ENCODE results near the gene CYB561D2.

Gene CYB561D2

GRCh38 chr3:50316657-50317242 lies 33.9 kb upstream of the CYB561D2 start:
- TF ChIP-seq, protein P1, sequence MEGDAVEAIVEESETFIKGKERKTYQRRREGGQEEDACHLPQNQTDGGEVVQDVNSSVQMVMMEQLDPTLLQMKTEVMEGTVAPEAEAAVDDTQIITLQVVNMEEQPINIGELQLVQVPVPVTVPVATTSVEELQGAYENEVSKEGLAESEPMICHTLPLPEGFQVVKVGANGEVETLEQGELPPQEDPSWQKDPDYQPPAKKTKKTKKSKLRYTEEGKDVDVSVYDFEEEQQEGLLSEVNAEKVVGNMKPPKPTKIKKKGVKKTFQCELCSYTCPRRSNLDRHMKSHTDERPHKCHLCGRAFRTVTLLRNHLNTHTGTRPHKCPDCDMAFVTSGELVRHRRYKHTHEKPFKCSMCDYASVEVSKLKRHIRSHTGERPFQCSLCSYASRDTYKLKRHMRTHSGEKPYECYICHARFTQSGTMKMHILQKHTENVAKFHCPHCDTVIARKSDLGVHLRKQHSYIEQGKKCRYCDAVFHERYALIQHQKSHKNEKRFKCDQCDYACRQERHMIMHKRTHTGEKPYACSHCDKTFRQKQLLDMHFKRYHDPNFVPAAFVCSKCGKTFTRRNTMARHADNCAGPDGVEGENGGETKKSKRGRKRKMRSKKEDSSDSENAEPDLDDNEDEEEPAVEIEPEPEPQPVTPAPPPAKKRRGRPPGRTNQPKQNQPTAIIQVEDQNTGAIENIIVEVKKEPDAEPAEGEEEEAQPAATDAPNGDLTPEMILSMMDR (IDR thresholded peaks at IDR 0.05; ENCODE audit: low read depth, low read length, poor library complexity, severe bottlenecking): no peak
- TF ChIP-seq EZH2phosphoT487 (IDR thresholded peaks at IDR 0.05; ENCODE audit: borderline replicate concordance, low read length): no peak

GRCh38 chr3:50317300-50317699 lies 33.4 kb upstream of the CYB561D2 start:
- Histone ChIP-seq H3K4me3 (ENCODE audit: low read length) (no peak overlapping the region), H3K9me2 (replicated peaks; ENCODE audit: control insufficient read depth, low read length) (no peaks in the 10 kb centered on the region)

More at GRCh38 chr3:50316657-50317242, 33.9 kb upstream of the CYB561D2 start:
- H3K4me3 ChIP-seq (ENCODE audit: low read length): no peak overlapping the region
- no peaks in the 10 kb centered on the region for H4K20me1 ChIP-seq (ENCODE audit: control insufficient read depth, insufficient read depth, low read depth, low read length)
- H3K4me1 ChIP-seq (ENCODE audit: control insufficient read depth, low read length): peaks cover 17% of the 10 kb centered on the region
- no peaks in the 10 kb centered on the region for H3K9me2 ChIP-seq (replicated peaks; ENCODE audit: control insufficient read depth, low read length)
- no peaks in the 10 kb centered on the region for H3K27me3 ChIP-seq (ENCODE audit: control insufficient read depth, low read length)
- H3K4me2 ChIP-seq (ENCODE audit: low read length): no peak overlapping the region
- H3K27ac ChIP-seq (ENCODE audit: low read depth, low read length): no peak overlapping the region
- H3K36me3 ChIP-seq (ENCODE audit: control insufficient read depth, low read length): peaks cover 10% of the 10 kb centered on the region
- H3K79me2 ChIP-seq (ENCODE audit: control insufficient read depth, low read length): peaks cover 3% of the 10 kb centered on the region; the same call in 1 of the 2 replicates
- no peaks in the 10 kb centered on the region for H3K9me3 ChIP-seq (ENCODE audit: control insufficient read depth, insufficient read depth, low read length)
- no peaks in the 10 kb centered on the region for H3F3A ChIP-seq (ENCODE audit: control insufficient read depth, insufficient read depth)

GRCh38 chr3:50318163-50318562 lies 32.5 kb upstream of the CYB561D2 start:
- peaks cover 22% of the 10 kb centered on the region for H3K4me1 ChIP-seq (ENCODE audit: control insufficient read depth, low read length)
- TF ChIP-seq EZH2phosphoT487 (IDR thresholded peaks at IDR 0.05; ENCODE audit: borderline replicate concordance, low read length): no peak
- TF ChIP-seq, protein P1 (IDR thresholded peaks at IDR 0.05; ENCODE audit: low read depth, low read length, poor library complexity, severe bottlenecking): no peak
- H3K4me2 ChIP-seq (ENCODE audit: low read length): no peak overlapping the region
- no peaks in the 10 kb centered on the region for H3K9me3 ChIP-seq (ENCODE audit: control insufficient read depth, insufficient read depth, low read length)
- no peak overlapping the region for H3K27ac ChIP-seq (ENCODE audit: low read depth, low read length)
- peaks cover 10% of the 10 kb centered on the region for H3K36me3 ChIP-seq (ENCODE audit: control insufficient read depth, low read length)
- H3K4me3 ChIP-seq (ENCODE audit: low read length): no peak overlapping the region
- no peaks in the 10 kb centered on the region for H3K27me3 ChIP-seq (ENCODE audit: control insufficient read depth, low read length)
- no peaks in the 10 kb centered on the region for H3K9me2 ChIP-seq (replicated peaks; ENCODE audit: control insufficient read depth, low read length)
- no peaks in the 10 kb centered on the region for H3F3A ChIP-seq (ENCODE audit: control insufficient read depth, insufficient read depth)
- no peaks in the 10 kb centered on the region for H4K20me1 ChIP-seq (ENCODE audit: control insufficient read depth, insufficient read depth, low read depth, low read length)
- peaks cover 3% of the 10 kb centered on the region; the same call in 1 of the 2 replicates for H3K79me2 ChIP-seq (ENCODE audit: control insufficient read depth, low read length)

More at GRCh38 chr3:50317300-50317699, 33.4 kb upstream of the CYB561D2 start:
- H3K4me1 ChIP-seq (ENCODE audit: control insufficient read depth, low read length): peaks cover 22% of the 10 kb centered on the region
- no peaks in the 10 kb centered on the region for H3F3A ChIP-seq (ENCODE audit: control insufficient read depth, insufficient read depth)
- peaks cover 3% of the 10 kb centered on the region; the same call in 1 of the 2 replicates for H3K79me2 ChIP-seq (ENCODE audit: control insufficient read depth, low read length)
- no peaks in the 10 kb centered on the region for H3K9me3 ChIP-seq (ENCODE audit: control insufficient read depth, insufficient read depth, low read length)
- H3K27ac ChIP-seq (ENCODE audit: low read depth, low read length): no peak overlapping the region
- no peak overlapping the region for H3K4me2 ChIP-seq (ENCODE audit: low read length)
- H4K20me1 ChIP-seq (ENCODE audit: control insufficient read depth, insufficient read depth, low read depth, low read length): no peaks in the 10 kb centered on the region
- TF ChIP-seq, protein P1 (IDR thresholded peaks at IDR 0.05; ENCODE audit: low read depth, low read length, poor library complexity, severe bottlenecking): no peak
- peaks cover 10% of the 10 kb centered on the region for H3K36me3 ChIP-seq (ENCODE audit: control insufficient read depth, low read length)
- H3K27me3 ChIP-seq (ENCODE audit: control insufficient read depth, low read length): no peaks in the 10 kb centered on the region
